SW480 (cell line): ENCODE results near the gene EFHD1.
"Not testable (repeated sequence)": the region's sequence is repeated elsewhere in the genome, so short reads cannot be mapped to it uniquely, and the experiment has no call there.

Experiments used
- DNase-seq: peaks from one replicate; pipeline ENCODE4 v3.0.0-alpha.2; 2016; ENCODE audit warnings: low spot score

Gene EFHD1

DNA sequence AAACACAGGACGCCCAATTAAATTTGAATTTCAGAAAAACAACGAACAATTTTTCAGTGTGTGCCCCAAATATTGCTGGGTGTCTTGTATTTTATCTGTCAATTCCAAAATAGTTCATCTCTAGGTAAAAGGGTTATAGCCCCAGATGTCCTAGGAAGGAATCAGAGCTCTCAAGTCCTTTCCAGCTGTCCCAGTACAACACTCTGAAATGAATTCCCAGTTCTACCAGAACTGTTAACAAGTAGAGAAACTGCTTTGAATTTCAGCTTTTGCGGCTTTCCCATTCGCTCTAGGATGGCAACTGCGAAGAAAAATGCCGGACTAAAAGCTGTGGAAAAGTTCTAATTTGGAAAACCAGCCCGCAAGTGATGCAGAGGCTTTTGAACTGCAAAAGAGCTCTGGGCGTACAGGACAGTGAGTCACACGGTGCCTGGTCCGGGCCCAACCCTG, 63.2 kb downstream of the EFHD1 start:
- DNase-seq, result no peak

DNA sequence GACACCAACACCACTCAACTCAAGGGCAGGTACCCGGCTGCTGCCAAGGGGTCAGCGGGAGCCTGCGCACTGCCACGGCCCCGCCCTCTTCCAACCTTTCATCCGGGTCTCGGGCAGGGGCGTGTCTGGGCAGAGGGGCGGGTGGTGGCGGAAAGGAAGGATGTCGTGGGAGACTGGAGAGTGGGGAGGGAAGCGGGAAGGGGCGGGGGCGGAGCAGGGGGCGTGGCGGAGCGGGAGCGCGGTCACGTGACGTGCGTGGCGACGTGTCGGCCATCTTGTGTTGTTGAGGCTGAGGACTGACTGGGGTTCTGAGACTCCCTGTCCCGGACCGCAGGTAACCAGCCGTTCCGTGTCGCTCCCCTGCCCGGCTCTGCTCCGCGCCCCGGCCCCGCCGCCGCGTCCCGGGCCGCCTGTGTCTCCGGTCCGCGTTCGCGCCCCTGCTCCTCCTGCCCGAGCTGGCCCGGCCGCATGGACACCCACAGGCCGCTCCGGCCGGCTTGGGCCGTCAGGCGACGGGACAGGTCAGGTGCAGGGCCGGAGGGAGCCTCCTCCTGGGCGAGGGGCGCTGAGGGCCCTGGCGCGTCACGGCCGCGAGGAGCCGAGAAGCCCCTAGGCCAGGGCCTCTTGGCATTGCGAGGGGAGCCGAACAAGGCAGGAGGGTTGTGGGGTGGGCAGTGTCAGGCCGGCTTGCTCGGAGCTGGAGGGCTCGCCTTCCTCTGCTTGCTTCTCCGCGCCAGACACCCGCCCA, 63.8 kb downstream of the EFHD1 start, which contains the start of gene GIGYF2:
GIGYF2 (plus strand) TSS at position 273 of the 748 bp plus-strand sequence. CDS start 37,867 bp downstream, outside the sequence.
- peak; percentile 95 for DNase-seq

DNA sequence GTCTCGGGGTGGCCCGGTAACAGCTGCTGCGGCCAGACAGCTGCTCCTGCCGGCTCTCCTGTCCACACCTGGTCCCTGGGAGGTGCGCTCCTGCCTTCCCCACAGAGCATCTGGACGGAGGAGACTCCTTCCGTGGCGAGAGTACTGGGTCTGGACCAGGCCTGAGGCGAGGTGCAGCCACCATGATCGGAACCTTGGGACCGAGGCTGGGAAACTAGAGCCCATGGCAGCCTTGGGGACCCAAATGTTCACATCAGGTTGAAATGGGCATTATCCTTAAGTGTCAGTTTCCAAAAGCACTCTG, 64.4 kb downstream of the EFHD1 start:
- peak; percentile 41 for DNase-seq

DNA sequence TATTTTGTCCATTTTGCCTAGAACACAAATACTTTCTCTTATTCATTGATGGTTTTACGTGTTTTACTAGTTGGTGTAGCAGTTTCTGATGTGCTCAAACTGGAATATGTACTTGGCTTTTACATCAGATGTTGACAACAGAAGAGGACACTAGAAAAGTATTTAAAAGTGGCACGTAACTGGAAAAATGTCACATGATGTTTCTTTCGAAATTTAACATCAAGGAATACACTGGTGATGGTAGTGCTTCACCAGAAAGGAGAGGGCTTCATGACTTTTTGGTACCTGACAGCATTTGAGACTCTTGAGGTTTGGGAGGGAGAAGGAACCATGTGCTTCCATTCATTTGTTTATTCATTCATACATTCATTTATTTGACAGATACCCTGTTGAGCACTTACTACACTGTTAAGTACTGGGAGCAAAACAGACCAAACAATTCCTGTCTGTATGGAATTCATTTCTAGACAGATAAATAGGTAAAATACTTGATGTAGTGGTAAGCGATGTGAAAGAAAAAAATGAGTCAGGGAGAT, 65.2 kb downstream of the EFHD1 start:
- no peak for DNase-seq

DNA sequence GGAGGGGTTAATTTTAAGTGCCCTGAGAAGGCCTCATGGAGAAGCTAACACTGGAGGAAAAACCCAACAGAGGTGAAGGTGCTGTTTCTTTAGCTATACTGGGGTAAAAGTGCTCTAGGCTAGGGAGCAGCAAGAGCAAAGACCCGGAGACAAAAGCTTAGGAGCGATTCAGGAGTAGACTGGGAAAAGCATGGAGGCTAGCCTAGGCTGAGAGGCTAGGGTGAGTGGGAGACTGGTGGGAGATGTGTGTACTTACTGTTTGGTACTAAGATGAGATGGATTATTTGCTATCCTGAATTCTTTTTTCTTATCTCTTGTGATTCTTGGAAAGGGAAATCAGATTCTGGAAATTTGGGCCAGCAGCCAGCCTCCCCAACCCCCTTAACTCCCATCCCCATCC, 65.7 kb downstream of the EFHD1 start:
- DNase-seq, result no peak

DNA sequence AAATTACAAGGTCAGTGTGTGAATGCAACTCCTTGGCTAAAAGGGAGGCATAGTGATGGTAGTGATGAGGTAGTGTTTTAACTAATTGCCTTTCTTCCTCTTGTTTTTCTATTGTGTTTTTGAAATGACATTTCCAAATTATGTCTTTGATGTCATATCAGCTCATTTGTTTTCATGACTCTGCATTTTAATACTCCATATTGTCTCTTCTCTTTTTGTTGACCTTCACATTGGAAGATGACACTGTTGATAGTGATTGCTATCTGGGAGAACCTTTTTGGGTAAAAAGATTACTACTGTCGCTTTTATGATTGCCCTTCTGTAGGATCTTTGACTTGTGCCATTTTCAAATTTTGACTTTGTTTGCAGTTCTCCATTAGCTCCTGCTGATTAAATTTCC, 66.8 kb downstream of the EFHD1 start:
- DNase-seq, result no peak

DNA sequence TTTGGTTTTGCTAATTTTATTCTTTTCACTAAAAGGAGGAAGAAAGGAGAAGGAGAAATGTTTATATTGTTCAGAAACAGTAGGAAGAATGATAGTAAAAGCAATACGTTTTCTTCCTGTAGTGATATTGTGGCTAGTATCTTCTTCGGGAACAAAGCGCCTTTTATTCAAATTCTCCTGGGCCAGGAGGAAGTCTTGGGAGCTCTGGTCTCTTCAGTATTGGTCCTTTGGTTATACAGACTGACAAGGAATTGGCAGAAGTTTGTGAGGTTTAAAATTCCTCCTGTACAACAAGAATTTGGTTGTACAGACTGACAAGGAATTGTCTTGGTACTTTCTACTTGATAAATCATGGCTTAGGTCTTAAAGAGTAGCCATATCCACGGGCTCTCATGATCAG, 73.7 kb downstream of the EFHD1 start:
- DNase-seq, result no peak

DNA sequence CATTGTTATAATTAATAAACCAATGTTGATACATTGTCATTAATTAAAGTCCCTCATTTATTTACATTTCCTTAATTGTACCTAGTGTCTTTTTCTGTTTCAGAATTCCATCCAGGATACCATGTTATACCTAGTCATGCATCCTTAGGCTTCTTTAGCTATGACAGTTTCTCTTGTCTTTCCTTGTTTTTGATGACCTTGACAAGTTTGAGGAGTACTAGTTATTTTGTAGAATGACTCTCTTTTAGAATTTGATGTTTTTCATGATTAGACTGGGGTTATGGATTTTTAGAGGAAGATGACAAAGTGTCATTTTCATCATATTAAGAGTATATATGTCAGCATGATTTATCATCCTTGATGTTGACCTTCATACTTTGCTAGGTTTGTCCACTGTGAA, 80.1 kb downstream of the EFHD1 start:
- DNase-seq, result no peak

DNA sequence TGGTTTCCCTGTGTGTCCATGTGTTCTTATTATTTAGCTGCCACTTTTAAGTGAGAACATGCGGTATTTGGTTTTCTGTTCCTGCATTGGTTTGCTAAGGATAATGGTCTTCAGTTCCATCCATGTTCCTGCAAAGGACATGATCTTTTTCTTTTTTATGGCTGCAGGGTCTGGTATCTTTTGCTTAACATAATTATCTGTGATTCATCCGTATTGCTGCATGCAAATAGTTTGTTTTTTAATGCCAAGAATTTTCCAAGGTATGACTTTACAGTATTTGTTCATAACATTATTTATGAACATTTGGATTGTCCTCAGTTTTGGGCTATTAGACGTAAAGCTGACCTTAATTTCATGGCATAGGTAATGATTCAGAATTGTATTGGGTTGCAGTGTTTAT, 81.6 kb downstream of the EFHD1 start:
- no peak for DNase-seq

DNA sequence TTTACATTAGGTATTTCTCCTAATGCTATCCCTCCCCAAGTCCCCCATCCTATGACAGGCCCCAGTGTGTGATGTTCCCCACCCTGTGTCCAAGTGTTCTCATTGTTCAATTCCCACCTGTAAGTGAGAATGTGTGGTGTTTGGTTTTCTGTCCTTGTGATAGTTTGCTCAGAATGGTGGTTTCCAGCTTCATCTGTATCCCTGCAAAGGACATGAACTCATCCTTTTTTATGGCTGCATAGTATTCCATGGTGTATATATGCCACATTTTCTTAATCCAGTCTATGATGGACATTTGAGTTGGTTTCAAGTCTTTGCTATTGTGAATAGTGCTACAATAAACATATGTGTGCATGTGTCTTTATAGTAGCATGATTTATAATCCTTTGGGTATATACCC, 86.7 kb downstream of the EFHD1 start:
- not testable (repeated sequence) for DNase-seq

DNA sequence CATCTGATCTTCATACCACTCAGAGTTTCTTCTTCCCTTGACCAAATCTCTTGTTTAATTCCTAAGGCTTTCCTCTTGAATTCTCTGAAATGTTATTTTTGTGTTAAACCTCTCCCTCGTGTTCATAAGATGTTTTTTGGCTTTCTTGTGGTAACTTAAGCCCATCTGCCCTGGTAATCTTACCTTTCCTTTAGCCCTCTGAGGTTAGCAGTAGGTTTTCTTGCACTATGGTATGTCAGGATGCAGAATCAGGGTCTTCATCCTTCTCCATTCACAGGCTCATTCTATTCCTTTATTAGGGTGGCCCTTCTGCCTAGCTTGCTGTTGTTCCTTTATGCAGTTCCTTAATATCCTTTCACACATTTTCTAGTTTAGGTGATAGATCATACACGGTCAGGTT, 87.9 kb downstream of the EFHD1 start:
- no peak for DNase-seq

DNA sequence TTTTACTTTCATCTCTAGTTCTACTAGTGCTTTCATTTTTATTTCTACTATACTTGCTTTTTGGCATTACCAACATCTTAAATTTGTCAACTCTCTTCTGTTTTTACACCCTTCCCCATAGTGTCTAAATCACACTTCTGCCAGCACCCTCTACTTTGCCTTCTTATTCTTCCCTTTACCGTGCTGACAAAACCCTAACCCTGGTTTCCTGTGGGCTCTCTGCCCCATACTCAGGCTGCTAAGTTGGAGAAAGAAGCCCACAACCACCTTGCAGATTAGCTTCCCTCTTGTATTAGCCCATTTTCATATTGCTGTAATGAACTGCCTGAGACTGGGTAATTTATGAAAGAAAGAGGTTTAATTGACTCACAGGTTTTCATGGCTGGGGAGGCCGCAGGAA, 88.5 kb downstream of the EFHD1 start:
- no peak for DNase-seq

DNA sequence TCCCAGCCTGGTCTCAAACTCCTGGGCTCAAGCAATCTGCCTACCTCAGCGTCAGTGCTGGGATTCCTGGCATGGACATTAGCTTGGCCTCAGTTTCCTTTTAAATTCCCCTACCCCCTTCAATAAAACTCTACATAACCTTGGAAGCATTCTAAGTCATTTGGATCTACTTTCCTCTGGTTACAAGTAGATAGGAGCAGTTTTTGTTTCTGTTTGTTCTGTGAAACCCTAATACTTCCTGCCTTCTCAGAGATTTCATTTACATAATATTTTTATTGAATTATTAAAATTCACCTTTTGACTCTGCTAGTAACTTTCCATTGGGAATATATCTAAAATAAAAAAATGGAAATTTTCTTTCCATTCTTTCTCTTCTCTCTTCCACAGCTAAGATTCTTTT, 89.6 kb downstream of the EFHD1 start:
- DNase-seq, result no peak

DNA sequence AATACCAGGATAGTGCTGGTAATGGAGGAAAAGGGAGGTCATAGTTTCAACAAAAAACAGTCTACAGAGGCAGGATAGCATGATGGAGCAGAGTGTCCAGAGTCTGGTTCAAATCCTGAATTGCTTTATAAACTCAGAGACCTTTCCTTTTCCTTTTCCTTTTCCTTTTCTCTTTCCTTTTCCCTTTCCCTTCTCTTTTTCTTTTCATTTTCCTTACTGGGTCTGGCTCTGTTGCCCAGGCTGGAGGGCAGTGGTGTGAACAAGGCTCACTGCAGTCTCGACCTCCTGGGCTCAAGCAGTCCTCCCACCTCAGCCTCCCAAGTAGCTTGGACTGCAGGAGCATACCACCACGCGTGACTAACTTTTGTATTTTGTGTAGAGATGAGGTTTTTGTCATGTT, 95.4 kb downstream of the EFHD1 start:
- no peak for DNase-seq

DNA sequence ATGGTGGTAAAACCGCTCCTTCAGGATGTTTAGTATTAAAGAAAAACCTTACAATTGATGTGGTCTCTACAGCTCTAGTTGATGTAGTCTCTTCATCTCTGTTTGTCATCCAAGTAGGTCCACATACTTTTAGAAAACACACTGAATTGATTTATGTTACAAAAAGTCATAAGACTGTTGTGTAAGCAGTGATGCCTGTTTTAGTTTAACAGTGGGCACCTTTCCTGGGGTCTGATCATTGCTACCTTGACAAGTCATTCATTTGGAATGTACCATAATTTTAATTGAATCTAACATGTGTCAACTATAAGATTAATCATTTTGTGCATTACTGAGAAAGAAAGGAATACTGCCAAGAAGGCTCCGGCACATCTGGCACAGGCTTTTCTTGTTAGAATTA, 98.1 kb downstream of the EFHD1 start:
- DNase-seq, result no peak
